Erythroblast (primary cell): Measurements from ENCODE around the gene SIGLEC14.

ENCODE experiments used
- GATA1 ChIP-seq: IDR thresholded peaks from 2 replicates; pipeline ENCODE4 v1.6.1; 2011; ENCODE audit warnings: low read depth, mild to moderate bottlenecking, control low read depth, low read length, moderate library complexity
- POLR2A ChIP-seq: IDR thresholded peaks from 2 replicates; pipeline ENCODE4 v1.6.1; 2011; ENCODE audit warnings: mild to moderate bottlenecking, low read length

DNA sequence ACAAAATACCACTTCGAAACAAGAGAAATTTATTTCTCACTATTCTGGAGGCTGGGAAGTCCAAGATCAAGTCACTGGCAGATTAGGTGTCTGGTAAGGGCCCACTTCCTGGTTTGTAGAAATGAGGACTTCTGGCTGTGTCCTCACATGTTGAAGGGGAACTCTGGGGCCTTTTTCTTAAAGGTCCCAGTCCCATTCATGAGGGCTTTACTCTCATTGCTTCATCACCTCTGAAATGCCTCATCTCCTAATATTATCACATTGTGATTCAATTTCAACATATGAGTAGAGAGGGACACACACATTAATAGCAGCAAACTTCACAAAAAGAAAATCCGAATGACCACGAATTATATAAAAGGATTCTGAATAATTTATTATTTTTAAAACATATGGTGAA, 21.6 kb upstream of the SIGLEC14 start:
- TF ChIP-seq POLR2A (no peak), GATA1 (no peak)
